ENCODE results near the gene WIZ. TPM values are rescaled to one million over a fixed set of nuclear protein-coding genes. Genes with fewer than 3 reads are reported as not detected.

WIZ gene
- total and polyA plus RNA-seq, 2 of the 8 experiments (the other 6 are each of a cell fraction or from before 2014, with no cell fraction given), result 12.5 to 33.2 TPM

- 88% methylated on average over 25 of the region's 31 CpGs; no CpG with 5 or more reads in 1 of the 2 experiments for WGBS, 2 experiments (ENCODE audit: extremely low coverage in 1 of 2, insufficient coverage in 1 of 2, insufficient read length in 1 of 2, insufficient replicate concordance in 2 of 2, low coverage in 1 of 2, low lambda C conversion rate in 2 of 2, missing lambda C conversion rate in 1 of 2)
Observed at GRCh38 chr19:15471639-15472101, 21.9 kb upstream of the WIZ start.

More at GRCh38 chr19:15471639-15472101, 21.9 kb upstream of the WIZ start:
- no peak overlapping the region for H4K5ac ChIP-seq (ENCODE audit: insufficient read length, low read depth, low read length)
- TF ChIP-seq KDM4A (IDR thresholded peaks at IDR 0.05; ENCODE audit: low read depth, low read length, severe bottlenecking) (no peak), POLR2AphosphoS5 (IDR thresholded peaks at IDR 0.05; ENCODE audit: low read depth, low read length) (no peak), EGR1 (IDR thresholded peaks at IDR 0.05; ENCODE audit: borderline replicate concordance, low read depth, low read length) (no peak), TAF7 (optimal IDR thresholded peaks at IDR 0.05; ENCODE audit: borderline replicate concordance, low read depth, low read length) (no peak), SP1 (IDR thresholded peaks at IDR 0.05; ENCODE audit: low read depth, low read length) (no peak), RFX5 (IDR thresholded peaks at IDR 0.05; ENCODE audit: borderline replicate concordance, low read depth, low read length) (no peak), BCL11A (IDR thresholded peaks at IDR 0.05; ENCODE audit: low read depth in 2 of 2, low read length in 2 of 2) (no peak), NRF1 (IDR thresholded peaks at IDR 0.05; ENCODE audit: low read depth, low read length) (no peak), ZNF274 (IDR thresholded peaks at IDR 0.05; ENCODE audit: borderline replicate concordance, extremely low read depth, low read length) (no peak), POU5F1 (IDR thresholded peaks at IDR 0.05; ENCODE audit: low read depth, low read length) (no peak), SP2 (IDR thresholded peaks at IDR 0.05; ENCODE audit: low read length) (no peak), CREB1 (IDR thresholded peaks at IDR 0.05) (no peak), ATF3 (IDR thresholded peaks at IDR 0.05; ENCODE audit: insufficient read depth, low read depth, low read length) (no peak)
- TF ChIP-seq, protein P1, sequence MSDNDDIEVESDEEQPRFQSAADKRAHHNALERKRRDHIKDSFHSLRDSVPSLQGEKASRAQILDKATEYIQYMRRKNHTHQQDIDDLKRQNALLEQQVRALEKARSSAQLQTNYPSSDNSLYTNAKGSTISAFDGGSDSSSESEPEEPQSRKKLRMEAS (IDR thresholded peaks at IDR 0.05), result no peak
- H3K18ac ChIP-seq (ENCODE audit: extremely low read depth, low read length), result no peak overlapping the region
- H3K79me1 ChIP-seq (ENCODE audit: low read depth, low read length), result no peaks in the 10 kb centered on the region
- H3K27me3 ChIP-seq (replicated peaks in 1 of 4; ENCODE audit: control insufficient read depth in 3 of 4, extremely low read depth in 1 of 4, insufficient read depth in 3 of 4, low read length in 3 of 4), result peaks cover 15 to 29% (median 22%) of the 10 kb centered on the region in 4 experiments
- no peak overlapping the region for H3K27ac ChIP-seq (ENCODE audit: low read depth, low read length)
- H3K4me2 ChIP-seq (ENCODE audit: insufficient read depth in 1 of 2, low read depth in 2 of 2, low read length in 2 of 2), result no peak overlapping the region
- FAIRE-seq (no peak), DNase-seq (ENCODE audit: low read depth in 1 of 2, low spot score in 2 of 2) (no peak)
- no peak overlapping the region for H2BK12ac ChIP-seq (ENCODE audit: low read depth, low read length)
- H3K23ac ChIP-seq (ENCODE audit: insufficient read length), result no peak overlapping the region
- no peak overlapping the region for H3K9ac ChIP-seq (replicated peaks in 1 of 4; ENCODE audit: extremely low read depth in 1 of 4, low read depth in 3 of 4, low read length in 3 of 4)
- H3K9me3 ChIP-seq (ENCODE audit: insufficient read depth in 2 of 2, low read depth in 1 of 2, low read length in 1 of 2), result peaks cover 17 to 25% of the 10 kb centered on the region in 2 experiments; a peak in 3 of 4 replicates
- H2AFZ ChIP-seq (ENCODE audit: low read length), result no peak overlapping the region
- no peak overlapping the region for H4K8ac ChIP-seq (ENCODE audit: extremely low read depth, insufficient read depth, low read length)
- no peak overlapping the region for H3K4me3 ChIP-seq (ENCODE audit: extremely low read depth in 1 of 4, insufficient read depth in 2 of 4, low read depth in 3 of 4, low read length in 4 of 4)
- no peak overlapping the region for H2BK5ac ChIP-seq (ENCODE audit: low read depth, low read length)
- no peak overlapping the region for H2BK120ac ChIP-seq (replicated peaks; ENCODE audit: low read depth, low read length)
- H3K36me3 ChIP-seq (ENCODE audit: control insufficient read depth in 2 of 4, insufficient read depth in 4 of 4, low read length in 3 of 4), result no peaks in the 10 kb centered on the region
- no peaks in the 10 kb centered on the region for H3K79me2 ChIP-seq (ENCODE audit: control insufficient read depth in 1 of 2, insufficient read depth in 2 of 2, low read length in 2 of 2)
- no peak overlapping the region for H2BK20ac ChIP-seq (ENCODE audit: low read length)
- peaks cover 0 to 5% (median 2%) of the 10 kb centered on the region in 4 experiments; a peak in 2 of 7 replicates for H3K4me1 ChIP-seq (replicated peaks in 1 of 4; ENCODE audit: control insufficient read depth in 3 of 4, insufficient read depth in 4 of 4, low read length in 3 of 4)
- H4K20me1 ChIP-seq (replicated peaks in 1 of 2; ENCODE audit: control insufficient read depth in 1 of 2, insufficient read depth in 2 of 2, low read length in 2 of 2), result peaks cover 3 to 8% of the 10 kb centered on the region in 2 experiments
- H2AK5ac ChIP-seq (ENCODE audit: low read depth, low read length), result no peak overlapping the region
- ChIA-PET POLR2A (ENCODE audit: partially characterized antibody) (no interaction called here), CTCF (ENCODE audit: partially characterized antibody) (interaction anchor here (1.1 kb wide), 1 partner anchor 76 kb away, joined by 4 read pairs; no protein-coding TSS in a partner anchor)
- no peak overlapping the region for H3K56ac ChIP-seq (replicated peaks; ENCODE audit: insufficient read length, low read depth, low read length)
- no peak overlapping the region for H3K14ac ChIP-seq (ENCODE audit: insufficient read length)
- no peak overlapping the region for H4K91ac ChIP-seq (replicated peaks; ENCODE audit: insufficient read length, low read length)
- no peaks in the 10 kb centered on the region; the same call in 1 of the 2 replicates for H3K23me2 ChIP-seq (ENCODE audit: low read depth, low read length)
- H3K4ac ChIP-seq (replicated peaks; ENCODE audit: insufficient read length, low read depth, low read length), result no peak overlapping the region
- H2BK15ac ChIP-seq (ENCODE audit: low read length), result no peak overlapping the region

Measured in H1 (cell line).